ENCODE measurements around the gene CCDC9B.

The CCDC9B gene

DNA sequence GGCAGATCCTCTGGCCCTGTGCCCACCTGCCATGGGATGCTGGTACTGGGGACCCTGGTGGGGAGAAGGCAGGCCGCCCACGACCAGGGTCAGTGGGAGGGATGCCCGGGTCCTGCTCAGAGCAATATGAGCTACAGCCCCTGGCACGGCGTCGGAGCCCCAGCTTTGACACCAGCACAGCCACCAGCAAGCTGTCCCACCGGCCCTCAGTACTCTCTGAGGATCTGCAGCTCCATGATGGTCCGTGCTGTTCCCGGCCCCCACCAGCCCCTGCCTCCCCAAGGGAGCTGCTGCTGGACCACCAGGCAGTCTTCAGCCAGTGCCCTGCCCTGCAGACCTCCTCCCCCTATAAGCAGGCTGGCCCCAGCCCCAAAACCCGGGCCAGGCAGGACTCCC is 28.7 kb upstream of the CCDC9B start:
- Histone ChIP-seq H3K4me3 (ENCODE audit: low read length) (no peak overlapping the region), H3K4me1 (ENCODE audit: insufficient read depth, low read length) (no peaks in the 10 kb centered on the region), H3K9me3 (ENCODE audit: low read length) (no peaks in the 10 kb centered on the region), H3K27me3 (ENCODE audit: insufficient read depth, low read length) (peaks cover 33% of the 10 kb centered on the region), H3K36me3 (ENCODE audit: insufficient read depth, low read length) (no peaks in the 10 kb centered on the region), H2AFZ (ENCODE audit: low read depth, low read length) (no peak overlapping the region)

GRCh38 chr15:40368719-40369473 is 28.2 kb upstream of the CCDC9B start:
- H3K27me3 ChIP-seq (ENCODE audit: insufficient read depth, low read length): peaks cover 37% of the 10 kb centered on the region
- no peak overlapping the region for H3K4me3 ChIP-seq (ENCODE audit: low read length)
- no peaks in the 10 kb centered on the region for H3K4me1 ChIP-seq (ENCODE audit: insufficient read depth, low read length)
- H3K9me3 ChIP-seq (ENCODE audit: low read length): no peaks in the 10 kb centered on the region
- no peaks in the 10 kb centered on the region for H3K36me3 ChIP-seq (ENCODE audit: insufficient read depth, low read length)
- H2AFZ ChIP-seq (ENCODE audit: low read depth, low read length): no peak overlapping the region

DNA sequence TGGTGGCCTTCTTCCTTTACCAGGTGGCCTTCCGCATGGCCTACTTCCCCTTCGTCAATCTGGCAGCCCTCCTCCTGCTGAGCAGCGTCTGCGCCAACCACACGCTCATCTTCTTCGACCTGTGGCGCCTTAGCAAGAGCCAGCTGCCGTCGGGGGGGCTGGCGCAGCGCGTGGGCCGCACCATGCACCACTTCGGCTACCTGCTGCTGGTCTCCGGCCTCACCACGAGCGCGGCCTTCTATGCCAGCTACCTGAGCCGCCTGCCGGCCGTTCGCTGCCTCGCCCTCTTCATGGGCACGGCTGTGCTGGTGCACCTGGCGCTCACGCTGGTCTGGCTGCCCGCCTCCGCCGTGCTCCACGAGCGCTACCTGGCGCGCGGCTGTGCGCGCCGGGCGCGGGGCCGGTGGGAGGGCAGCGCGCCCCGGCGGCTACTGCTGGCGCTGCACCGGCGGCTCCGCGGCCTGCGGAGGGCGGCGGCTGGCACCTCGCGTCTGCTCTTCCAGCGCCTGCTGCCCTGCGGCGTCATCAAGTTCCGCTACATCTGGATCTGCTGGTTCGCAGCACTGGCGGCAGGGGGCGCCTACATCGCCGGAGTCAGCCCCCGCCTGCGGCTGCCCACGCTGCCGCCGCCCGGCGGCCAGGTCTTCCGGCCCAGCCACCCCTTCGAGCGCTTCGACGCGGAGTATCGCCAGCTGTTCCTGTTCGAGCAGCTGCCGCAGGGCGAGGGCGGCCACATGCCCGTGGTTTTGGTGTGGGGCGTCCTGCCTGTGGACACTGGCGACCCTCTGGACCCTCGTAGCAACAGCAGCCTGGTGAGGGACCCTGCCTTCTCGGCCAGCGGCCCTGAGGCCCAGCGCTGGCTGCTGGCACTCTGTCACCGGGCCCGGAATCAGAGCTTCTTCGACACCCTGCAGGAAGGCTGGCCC is 27.2 kb upstream of the CCDC9B start:
- Histone ChIP-seq H3K27me3 (ENCODE audit: insufficient read depth, low read length) (peaks cover 37% of the 10 kb centered on the region), H3K36me3 (ENCODE audit: insufficient read depth, low read length) (no peaks in the 10 kb centered on the region), H3K4me3 (ENCODE audit: low read length) (no peak overlapping the region), H3K4me1 (ENCODE audit: insufficient read depth, low read length) (no peaks in the 10 kb centered on the region), H3K9me3 (ENCODE audit: low read length) (no peaks in the 10 kb centered on the region), H2AFZ (ENCODE audit: low read depth, low read length) (peak overlapping the region; percentile 18)

DNA sequence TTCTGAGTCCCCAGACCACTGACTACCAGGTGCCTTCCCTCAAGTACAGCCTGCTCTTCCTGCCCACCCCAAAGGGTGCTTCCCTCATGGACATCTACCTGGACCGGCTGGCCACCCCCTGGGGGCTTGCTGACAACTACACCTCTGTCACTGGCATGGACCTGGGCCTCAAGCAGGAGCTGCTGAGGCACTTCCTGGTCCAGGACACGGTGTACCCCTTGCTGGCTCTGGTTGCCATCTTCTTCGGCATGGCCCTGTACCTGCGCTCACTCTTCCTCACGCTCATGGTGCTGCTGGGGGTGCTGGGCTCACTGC is 26.6 kb upstream of the CCDC9B start:
- Histone ChIP-seq H3K4me1 (ENCODE audit: insufficient read depth, low read length) (no peaks in the 10 kb centered on the region), H3K27me3 (ENCODE audit: insufficient read depth, low read length) (peaks cover 37% of the 10 kb centered on the region), H3K36me3 (ENCODE audit: insufficient read depth, low read length) (no peaks in the 10 kb centered on the region), H3K4me3 (ENCODE audit: low read length) (no peak overlapping the region), H2AFZ (ENCODE audit: low read depth, low read length) (no peak overlapping the region), H3K9me3 (ENCODE audit: low read length) (no peaks in the 10 kb centered on the region)

DNA sequence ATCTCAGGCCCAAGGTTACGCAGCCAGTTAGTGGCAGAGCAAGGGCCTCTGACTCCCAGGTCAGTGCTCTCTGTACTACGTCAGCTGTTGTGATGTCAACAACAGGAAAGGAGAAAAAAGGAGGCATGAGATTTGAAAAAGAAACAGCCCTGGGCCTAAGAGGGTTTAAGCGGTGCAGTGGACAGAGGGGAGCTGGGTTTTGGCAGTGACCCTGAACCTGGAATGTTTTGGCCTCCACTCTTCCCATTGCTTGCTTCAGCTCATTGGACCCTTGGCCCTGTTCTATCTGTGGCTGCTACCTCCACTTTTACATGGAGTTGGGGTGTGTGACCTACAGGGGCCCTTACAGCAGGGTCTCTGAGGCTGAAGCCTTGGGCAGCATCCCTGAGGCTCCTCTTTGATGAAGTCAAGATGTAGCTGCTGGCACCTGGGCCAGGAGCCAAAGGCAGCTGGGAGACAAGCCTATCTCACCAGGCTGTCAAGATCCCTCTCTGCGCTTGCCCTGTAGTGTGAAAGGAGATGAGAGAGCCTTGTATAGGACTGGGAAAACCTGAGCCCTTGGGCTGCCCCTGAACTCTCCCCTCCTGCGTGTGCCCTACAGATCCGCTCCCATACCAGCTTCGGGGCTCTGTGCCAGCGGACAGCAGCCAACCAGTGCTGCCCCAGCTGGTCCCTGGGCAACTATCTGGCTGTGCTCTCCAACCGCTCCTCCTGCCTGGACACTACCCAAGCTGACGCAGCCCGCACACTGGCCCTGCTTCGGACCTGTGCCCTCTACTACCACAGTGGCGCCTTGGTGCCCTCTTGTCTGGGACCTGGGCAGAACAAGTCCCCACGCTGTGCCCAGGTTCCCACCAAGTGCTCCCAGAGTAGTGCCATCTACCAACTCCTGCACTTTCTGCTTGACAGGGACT is 26.0 kb upstream of the CCDC9B start:
- H2AFZ ChIP-seq (ENCODE audit: low read depth, low read length): no peak overlapping the region
- H3K4me3 ChIP-seq (ENCODE audit: low read length): no peak overlapping the region
- no peaks in the 10 kb centered on the region for H3K36me3 ChIP-seq (ENCODE audit: insufficient read depth, low read length)
- peaks cover 41% of the 10 kb centered on the region for H3K27me3 ChIP-seq (ENCODE audit: insufficient read depth, low read length)
- H3K9me3 ChIP-seq (ENCODE audit: low read length): no peaks in the 10 kb centered on the region
- no peaks in the 10 kb centered on the region for H3K4me1 ChIP-seq (ENCODE audit: insufficient read depth, low read length)

DNA sequence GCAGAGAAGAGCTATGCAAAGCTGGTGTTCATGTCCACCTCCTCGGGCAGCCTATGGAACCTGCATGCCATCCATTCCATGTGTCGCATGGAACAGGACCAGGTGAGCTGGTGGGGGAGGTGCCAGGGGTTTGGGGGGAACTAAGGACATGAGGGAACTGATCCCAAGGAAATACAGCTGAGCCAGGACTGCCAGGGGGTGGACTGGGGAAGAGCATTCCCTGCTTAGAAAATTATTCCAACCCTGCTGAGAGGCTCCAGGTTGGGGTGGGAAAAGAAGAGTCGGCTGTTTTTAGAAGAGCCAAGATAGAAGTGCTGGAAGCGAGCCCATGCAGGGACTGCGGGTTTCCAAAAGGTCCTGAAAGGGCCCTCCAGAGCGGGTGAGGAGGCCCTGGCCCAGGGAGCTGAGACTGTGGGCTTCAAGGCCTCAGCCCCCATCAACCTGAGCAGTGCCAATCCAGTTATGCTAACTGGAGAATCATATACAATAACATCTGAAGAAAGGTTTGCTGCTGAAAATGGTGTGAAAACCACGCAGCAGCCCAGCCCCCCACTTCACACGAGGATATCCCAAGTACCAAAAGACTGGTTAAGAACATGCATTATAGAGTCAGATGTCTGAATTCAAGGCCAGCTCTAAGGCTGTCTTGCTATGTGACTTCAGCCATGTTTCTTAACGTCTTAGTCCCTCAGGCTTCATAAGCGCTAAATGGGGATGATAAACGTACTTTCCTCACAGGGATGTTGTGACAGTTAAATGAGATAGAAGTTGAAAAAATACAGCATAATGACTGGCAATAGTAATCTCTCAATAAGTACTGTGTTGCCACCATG is 25.1 kb upstream of the CCDC9B start:
- Histone ChIP-seq H3K36me3 (ENCODE audit: insufficient read depth, low read length) (no peaks in the 10 kb centered on the region), H3K4me3 (ENCODE audit: low read length) (no peak overlapping the region), H2AFZ (ENCODE audit: low read depth, low read length) (no peak overlapping the region), H3K9me3 (ENCODE audit: low read length) (no peaks in the 10 kb centered on the region), H3K4me1 (ENCODE audit: insufficient read depth, low read length) (no peaks in the 10 kb centered on the region), H3K27me3 (ENCODE audit: insufficient read depth, low read length) (peaks cover 42% of the 10 kb centered on the region)

DNA sequence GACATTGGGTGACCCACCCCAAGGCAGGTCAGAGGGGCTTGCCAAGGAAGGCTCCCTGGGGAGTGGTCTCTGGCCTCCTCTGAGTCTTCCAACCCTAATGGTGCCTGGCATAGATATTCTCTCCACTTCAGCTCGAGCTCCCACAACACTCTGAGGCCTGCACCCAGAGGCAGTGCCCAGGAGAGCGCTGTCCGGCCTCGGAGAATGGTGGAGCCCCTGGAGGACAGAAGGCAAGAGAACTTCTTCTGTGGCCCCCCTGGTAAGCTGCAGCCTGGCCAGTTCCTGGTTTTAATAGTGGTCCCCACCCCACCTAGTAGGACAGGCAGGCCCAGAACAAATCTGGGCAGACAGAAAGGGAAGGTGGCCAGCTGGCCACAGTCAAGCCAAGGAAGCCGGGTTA is 24.3 kb upstream of the CCDC9B start:
- Histone ChIP-seq H3K27me3 (ENCODE audit: insufficient read depth, low read length) (peaks cover 48% of the 10 kb centered on the region), H3K4me1 (ENCODE audit: insufficient read depth, low read length) (no peaks in the 10 kb centered on the region), H3K36me3 (ENCODE audit: insufficient read depth, low read length) (no peaks in the 10 kb centered on the region), H3K4me3 (ENCODE audit: low read length) (no peak overlapping the region), H3K9me3 (ENCODE audit: low read length) (no peaks in the 10 kb centered on the region), H2AFZ (ENCODE audit: low read depth, low read length) (no peak overlapping the region)

DNA sequence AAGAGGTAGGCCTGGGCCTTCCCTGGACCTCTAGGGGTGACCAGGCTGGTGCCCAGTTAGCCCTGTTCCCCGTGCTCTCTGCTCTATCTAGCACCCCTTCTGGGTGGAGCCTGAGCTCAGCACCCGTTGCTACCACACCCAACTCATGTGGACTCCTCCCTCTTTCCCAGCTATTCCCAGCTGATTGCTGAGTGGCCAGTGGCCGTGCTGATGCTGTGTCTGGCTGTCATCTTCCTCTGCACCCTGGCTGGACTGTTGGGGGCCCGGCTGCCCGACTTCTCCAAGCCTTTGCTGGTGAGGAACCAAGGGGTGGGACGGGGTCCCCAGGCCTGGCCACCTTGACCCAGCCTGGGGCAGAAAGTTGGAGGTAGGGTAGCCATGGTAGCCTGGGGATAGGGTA is 23.5 kb upstream of the CCDC9B start:
- Histone ChIP-seq H3K4me1 (ENCODE audit: insufficient read depth, low read length) (no peaks in the 10 kb centered on the region), H3K36me3 (ENCODE audit: insufficient read depth, low read length) (no peaks in the 10 kb centered on the region), H2AFZ (ENCODE audit: low read depth, low read length) (no peak overlapping the region), H3K27me3 (ENCODE audit: insufficient read depth, low read length) (peaks cover 55% of the 10 kb centered on the region), H3K4me3 (ENCODE audit: low read length) (no peak overlapping the region), H3K9me3 (ENCODE audit: low read length) (no peaks in the 10 kb centered on the region)

- Histone ChIP-seq H3K4me3 (ENCODE audit: low read length) (no peak overlapping the region), H3K4me1 (ENCODE audit: insufficient read depth, low read length) (peaks cover 4% of the 10 kb centered on the region), H3K27me3 (ENCODE audit: insufficient read depth, low read length) (peaks cover 61% of the 10 kb centered on the region), H2AFZ (ENCODE audit: low read depth, low read length) (no peak overlapping the region), H3K36me3 (ENCODE audit: insufficient read depth, low read length) (no peaks in the 10 kb centered on the region), H3K9me3 (ENCODE audit: low read length) (no peaks in the 10 kb centered on the region)
Observed at GRCh38 chr15:40363611-40364010, 22.9 kb upstream of the CCDC9B start.

DNA sequence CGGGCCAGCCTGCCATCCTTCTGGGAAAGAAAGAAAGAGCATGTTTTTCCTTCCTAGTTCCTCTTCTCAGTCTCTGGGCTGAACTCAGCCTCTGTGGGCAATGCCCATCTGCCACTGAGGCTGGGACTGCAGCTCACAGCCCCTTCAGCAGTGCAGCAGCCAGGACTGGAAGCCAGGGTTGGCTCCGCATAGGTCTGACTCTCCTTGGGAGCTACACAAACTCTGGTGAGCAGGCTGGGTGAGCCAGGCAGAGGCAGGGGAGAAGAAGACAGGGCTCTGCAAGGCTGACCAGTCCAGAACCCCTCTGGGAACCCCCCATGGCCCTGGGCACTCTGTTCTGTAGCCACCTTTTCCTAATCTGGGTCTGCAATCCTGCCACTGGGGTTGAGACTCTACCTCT is 20.9 kb upstream of the CCDC9B start:
- Histone ChIP-seq H3K36me3 (ENCODE audit: insufficient read depth, low read length) (no peaks in the 10 kb centered on the region), H3K27me3 (ENCODE audit: insufficient read depth, low read length) (peaks cover 52% of the 10 kb centered on the region), H2AFZ (ENCODE audit: low read depth, low read length) (no peak overlapping the region)

GRCh38 chr15:40360015-40360414 is 19.3 kb upstream of the CCDC9B start:
- no peaks in the 10 kb centered on the region for H3K9me3 ChIP-seq (ENCODE audit: low read length)
- no peaks in the 10 kb centered on the region for H3K36me3 ChIP-seq (ENCODE audit: insufficient read depth, low read length)
- H3K27me3 ChIP-seq (ENCODE audit: insufficient read depth, low read length): peaks cover 44% of the 10 kb centered on the region
- H2AFZ ChIP-seq (ENCODE audit: low read depth, low read length): no peak overlapping the region
- no peak overlapping the region for H3K4me3 ChIP-seq (ENCODE audit: low read length)
- peaks cover 13% of the 10 kb centered on the region for H3K4me1 ChIP-seq (ENCODE audit: insufficient read depth, low read length)

More for the DNA sequence above, 20.9 kb upstream of the CCDC9B start:
- Histone ChIP-seq H3K4me3 (ENCODE audit: low read length) (no peak overlapping the region), H3K4me1 (ENCODE audit: insufficient read depth, low read length) (peaks cover 13% of the 10 kb centered on the region), H3K9me3 (ENCODE audit: low read length) (no peaks in the 10 kb centered on the region)
